Brain microvascular endothelial cell (primary cell): ENCODE results near the gene PPP1R14C.

ENCODE experiments used
- DNase-seq: peaks from one replicate; pipeline ENCODE4 v3.0.0-alpha.2; 2020
- H3K27ac ChIP-seq: fragments of 250-450 bp; sonication (Bioruptor Pico); 2 replicates; pipeline ENCODE4 v1.5.1; 2020; ENCODE audit warnings: mild to moderate bottlenecking, moderate library complexity
- H3K27me3 ChIP-seq: fragments of 250-450 bp; sonication (Bioruptor Pico); replicated peaks from 2 replicates; pipeline ENCODE4 v1.5.1; 2020; ENCODE audit warnings: mild to moderate bottlenecking
- H3K36me3 ChIP-seq: fragments of 250-450 bp; sonication (Bioruptor Pico); replicated peaks from 2 replicates; pipeline ENCODE4 v1.5.1; 2020; ENCODE audit warnings: mild to moderate bottlenecking
- H3K4me3 ChIP-seq: 2 replicates; pipeline ENCODE4 v1.5.1; 2011; ENCODE audit warnings: low read depth, mild to moderate bottlenecking, control low read depth, low read length, moderate library complexity
- in situ Hi-C: cut with HindIII; loops from 2 replicates; pipeline ENCODE4 v1.10.0; 2017; ENCODE audit warnings: low sequenced_read_pairs, low pct_ligation_motif_present
- TF ChIP-seq, protein P1 (sequence below): IDR thresholded peaks from 2 replicates; pipeline ENCODE4 v1.5.1; 2011; ENCODE audit warnings: low read depth, mild to moderate bottlenecking, moderate library complexity, low read length, control low read depth, inconsistent platforms; ENCODE audit errors: missing control alignments

PPP1R14C gene

GRCh38 chr6:150175586-150176151, 32.8 kb downstream of the PPP1R14C start:
- no peaks in the 10 kb centered on the region for H3K27me3 ChIP-seq
- TF ChIP-seq, protein P1, sequence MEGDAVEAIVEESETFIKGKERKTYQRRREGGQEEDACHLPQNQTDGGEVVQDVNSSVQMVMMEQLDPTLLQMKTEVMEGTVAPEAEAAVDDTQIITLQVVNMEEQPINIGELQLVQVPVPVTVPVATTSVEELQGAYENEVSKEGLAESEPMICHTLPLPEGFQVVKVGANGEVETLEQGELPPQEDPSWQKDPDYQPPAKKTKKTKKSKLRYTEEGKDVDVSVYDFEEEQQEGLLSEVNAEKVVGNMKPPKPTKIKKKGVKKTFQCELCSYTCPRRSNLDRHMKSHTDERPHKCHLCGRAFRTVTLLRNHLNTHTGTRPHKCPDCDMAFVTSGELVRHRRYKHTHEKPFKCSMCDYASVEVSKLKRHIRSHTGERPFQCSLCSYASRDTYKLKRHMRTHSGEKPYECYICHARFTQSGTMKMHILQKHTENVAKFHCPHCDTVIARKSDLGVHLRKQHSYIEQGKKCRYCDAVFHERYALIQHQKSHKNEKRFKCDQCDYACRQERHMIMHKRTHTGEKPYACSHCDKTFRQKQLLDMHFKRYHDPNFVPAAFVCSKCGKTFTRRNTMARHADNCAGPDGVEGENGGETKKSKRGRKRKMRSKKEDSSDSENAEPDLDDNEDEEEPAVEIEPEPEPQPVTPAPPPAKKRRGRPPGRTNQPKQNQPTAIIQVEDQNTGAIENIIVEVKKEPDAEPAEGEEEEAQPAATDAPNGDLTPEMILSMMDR: no peak
- in situ Hi-C loops: no loop called here
- H3K27ac ChIP-seq: no peak overlapping the region
- H3K4me3 ChIP-seq: no peak overlapping the region
- DNase-seq: no peak
- no peaks in the 10 kb centered on the region for H3K36me3 ChIP-seq

GRCh38 chr6:150176152-150176551, 33.3 kb downstream of the PPP1R14C start:
- in situ Hi-C loops: no loop called here
- H3K4me3 ChIP-seq: no peak overlapping the region
- no peaks in the 10 kb centered on the region for H3K27me3 ChIP-seq
- H3K36me3 ChIP-seq: no peaks in the 10 kb centered on the region
- no peak overlapping the region for H3K27ac ChIP-seq
- no peak for DNase-seq
- TF ChIP-seq, protein P1: no peak

DNA sequence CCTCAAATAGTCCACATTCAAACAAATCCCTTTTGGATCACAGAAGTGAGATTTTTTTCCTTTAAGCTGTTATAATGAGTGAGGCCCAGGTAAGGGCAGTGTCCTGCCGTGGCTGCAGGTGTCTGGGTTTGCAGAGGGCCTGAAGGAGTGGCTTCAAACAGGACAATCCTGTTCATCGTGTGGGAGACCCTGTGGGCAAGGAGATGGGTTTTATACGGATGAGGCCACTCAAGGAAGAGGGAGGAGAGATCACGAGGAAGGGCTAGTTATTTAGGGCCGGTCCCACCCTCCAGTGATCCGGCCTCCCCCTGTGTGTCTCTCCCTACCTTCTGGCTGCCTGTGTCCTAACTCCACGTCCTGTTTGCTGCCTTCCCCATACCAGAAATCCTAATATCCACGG, 33.8 kb downstream of the PPP1R14C start:
- TF ChIP-seq, protein P1: no peak
- Histone ChIP-seq H3K36me3 (no peaks in the 10 kb centered on the region), H3K27me3 (no peaks in the 10 kb centered on the region), H3K4me3 (no peak overlapping the region), H3K27ac (no peak overlapping the region)
- in situ Hi-C loops: no loop called here
- no peak for DNase-seq

DNA sequence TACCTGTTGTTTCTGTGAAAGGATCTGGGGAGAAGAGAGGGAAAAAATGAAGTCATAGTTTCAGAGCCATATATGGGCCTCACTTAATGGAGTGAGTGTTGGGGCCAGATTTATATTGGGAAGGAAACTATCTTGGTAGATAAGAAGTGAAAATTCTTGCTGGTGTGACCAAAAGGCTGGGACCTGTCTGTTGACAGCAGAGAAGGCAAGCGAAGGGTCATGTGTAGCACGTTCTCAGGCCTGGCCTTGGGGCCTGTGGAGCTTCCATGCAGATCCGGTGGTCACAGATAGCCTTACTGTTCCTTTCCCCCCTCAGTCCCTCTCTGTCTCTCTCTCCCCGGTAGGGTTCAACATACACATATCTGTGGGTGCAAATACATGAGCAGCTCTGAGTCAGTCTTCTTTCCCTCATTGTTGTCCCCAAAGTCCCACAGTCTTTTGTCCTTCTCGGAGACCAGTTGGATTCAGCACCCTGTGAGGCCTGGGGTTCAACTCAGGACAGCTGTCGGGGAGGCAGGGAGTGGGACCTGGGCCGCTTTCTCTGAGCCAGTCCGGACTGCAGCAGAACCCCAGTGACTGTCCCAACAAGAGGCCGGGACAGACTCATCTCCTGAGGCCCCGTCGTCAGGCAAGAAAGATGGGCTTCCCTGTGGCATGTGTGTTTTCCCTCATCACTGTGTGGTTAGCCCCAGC, 34.6 kb downstream of the PPP1R14C start:
- H3K4me3 ChIP-seq: no peak overlapping the region
- H3K27me3 ChIP-seq: no peaks in the 10 kb centered on the region
- no peaks in the 10 kb centered on the region for H3K36me3 ChIP-seq
- TF ChIP-seq, protein P1: no peak
- DNase-seq: no peak
- no peak overlapping the region for H3K27ac ChIP-seq
- in situ Hi-C loops: no loop called here

- TF ChIP-seq, protein P1: no peak
- in situ Hi-C loops: no loop called here
- DNase-seq: peak; percentile 22
- Histone ChIP-seq H3K27me3 (no peaks in the 10 kb centered on the region), H3K27ac (no peak overlapping the region), H3K36me3 (no peaks in the 10 kb centered on the region), H3K4me3 (no peak overlapping the region)
These were observed 35.2 kb downstream of the PPP1R14C start for GRCh38 chr6:150177952-150178520.
